K562 (cell line): ENCODE measurements around the gene HOXC12. TPM values are rescaled to one million over a fixed set of nuclear protein-coding genes. Genes with fewer than 3 reads are reported as not detected.

Source experiments
- ATAC-seq: fragments of 200-7000 bp; cut with Tn5 transposase; 3 replicates; pipeline ENCODE4 v1.9.1; 2020; ENCODE audit warnings: moderate library complexity
- BruUV-seq: library from RNA; stranded (reverse); fragments of 400-500 nt; replicated peaks from 2 replicates; lab custom pipeline; 2021; lab: Mats Ljungman, UMichigan
- CTCF ChIA-PET: fragments of 300-600 bp; formaldehyde crosslinking; extraction: SDS; loops from one replicate; lab custom pipeline; 2021; ENCODE audit warnings: low intra/inter-chr PET ratio; lab: Yijun Ruan, JAX
- POLR2A ChIA-PET: fragments of 300-600, 350-650 bp; sonication (Branson Sonifier 250); formaldehyde crosslinking; extraction: SDS; loops from one replicate; lab custom pipeline; 2021; ENCODE audit warnings: antibody characterized with exemption, inconsistent platforms; lab: Yijun Ruan, JAX
- DNase-seq, 4 experiments: peaks; one replicate each; pipeline versions ENCODE4 v3.0.0 to v3.0.0-alpha.2; 2011 to 2018; ENCODE audit warnings: low spot score in 3 of 4, mixed read lengths in 3 of 4; ENCODE audit errors: extremely low read depth in 1 of 4
- FAIRE-seq: peaks from 2 replicates; lab custom pipeline; 2011; peaks lifted over from hg19 to GRCh38; lab: Jason Lieb, UNC
- H2AFZ ChIP-seq: 2 replicates; pipeline ENCODE4 v1.6.0; 2011; ENCODE audit warnings: low read depth, low read length, control low read depth, inconsistent platforms
- H3K27ac ChIP-seq: fragments of 200-600 bp; 3 replicates; pipeline ENCODE4 v1.8.0; 2011; ENCODE audit warnings: low read depth, mild to moderate bottlenecking, control low read depth, inconsistent platforms, low read length, moderate library complexity, mixed read lengths; ENCODE audit errors: extremely low read depth
- H3K27me3 ChIP-seq, 2 experiments: fragments of 300-600 bp in 1 of 2; 2 replicates in 1 of 2; 3 replicates in 1 of 2; pipeline versions ENCODE4 v1.6.0 to v1.8.0; 2011; ENCODE audit warnings: inconsistent platforms in 2 of 2, low read length in 2 of 2, mild to moderate bottlenecking in 1 of 2, mixed read lengths in 1 of 2, moderate library complexity in 1 of 2; ENCODE audit not compliant: control insufficient read depth in 2 of 2, insufficient read depth in 2 of 2
- H3K36me3 ChIP-seq: fragments of 300-600 bp; 3 replicates; pipeline ENCODE4 v1.8.0; 2011; ENCODE audit warnings: mild to moderate bottlenecking, low read length, inconsistent platforms; ENCODE audit not compliant: control insufficient read depth, insufficient read depth
- H3K4me1 ChIP-seq, 2 experiments: fragments of 200-600 bp in 1 of 2; replicated peaks in 1 of 2; 2 replicates in 1 of 2; 3 replicates in 1 of 2; pipeline versions ENCODE4 v1.5.1 to v1.8.0; 2011; ENCODE audit warnings: inconsistent platforms in 2 of 2, low read length in 2 of 2, mild to moderate bottlenecking in 1 of 2, mixed read lengths in 1 of 2, moderate library complexity in 1 of 2; ENCODE audit not compliant: control insufficient read depth in 2 of 2, insufficient read depth in 2 of 2
- H3K4me2 ChIP-seq: 2 replicates; pipeline ENCODE4 v1.6.1; 2011; ENCODE audit warnings: low read length, control low read depth, inconsistent platforms, mixed read lengths; ENCODE audit not compliant: insufficient read depth
- H3K4me3 ChIP-seq: fragments of 200-600 bp; sonication (generic), shearing (Covaris generic); 2 replicates; pipeline ENCODE4 v1.5.1; 2016; ENCODE audit warnings: control low read depth, inconsistent platforms
- H3K79me2 ChIP-seq: fragments of 200-600 bp; 3 replicates; pipeline ENCODE4 v1.8.0; 2011; ENCODE audit warnings: low read length, inconsistent platforms; ENCODE audit not compliant: control insufficient read depth, insufficient read depth
- H3K9ac ChIP-seq, 2 experiments: 2 replicates each; pipeline versions ENCODE4 v1.6.0 to v1.6.1; 2011; ENCODE audit warnings: low read depth in 2 of 2, low read length in 2 of 2, control low read depth in 1 of 2, inconsistent platforms in 1 of 2, mild to moderate bottlenecking in 1 of 2, mixed read lengths in 1 of 2; ENCODE audit not compliant: insufficient read depth in 1 of 2
- H3K9me1 ChIP-seq: one replicate; pipeline ENCODE4 v1.6.0; 2011; ENCODE audit warnings: inconsistent platforms, mild to moderate bottlenecking, low read length, moderate library complexity; ENCODE audit not compliant: control insufficient read depth, insufficient read depth
- H3K9me3 ChIP-seq: replicated peaks from 2 replicates; pipeline ENCODE4 v1.5.1; 2011; ENCODE audit warnings: low read depth, low read length, inconsistent platforms; ENCODE audit not compliant: control insufficient read depth, insufficient read depth
- H4K20me1 ChIP-seq: replicated peaks from 2 replicates; pipeline ENCODE4 v1.6.1; 2011; ENCODE audit warnings: low read length, inconsistent platforms, mixed read lengths; ENCODE audit not compliant: control insufficient read depth, insufficient read depth
- ARID2 ChIP-seq: fragments of 450-650 bp; IDR thresholded peaks from 2 replicates; pipeline ENCODE4 v1.6.1; 2017; ENCODE audit warnings: antibody characterized with exemption, mild to moderate bottlenecking
- IFI16 ChIP-seq: fragments of 250-450 bp; sonication (Bioruptor Pico); IDR thresholded peaks from 2 replicates; pipeline ENCODE4 v2.1.2; 2022; ENCODE audit warnings: mild to moderate bottlenecking, inconsistent platforms
- KLF16 ChIP-seq: IDR thresholded peaks from 2 replicates; pipeline ENCODE4 v1.6.1; 2016; ENCODE audit warnings: antibody characterized with exemption
- SLC30A9 ChIP-seq: fragments of 250-450 bp; sonication (Bioruptor Pico); IDR thresholded peaks from 2 replicates; pipeline ENCODE4 v1.8.0; 2022; ENCODE audit warnings: mild to moderate bottlenecking, moderate library complexity
- ZNF175 ChIP-seq: fragments of 200-800 bp; sonication (Bioruptor generic); IDR thresholded peaks from 2 replicates; pipeline ENCODE4 v1.6.1; 2016; ENCODE audit warnings: low read depth, mild to moderate bottlenecking, missing genetic modification characterization, missing compliant biosample characterization
- WGBS: fragments of 100-300 bp; shearing (Covaris generic); methylation state at CpG from one replicate; pipeline ENCODE4 v1.1.6; 2016; ENCODE audit warnings: low coverage, mixed read lengths; ENCODE audit not compliant: insufficient coverage; ENCODE audit errors: missing lambda C conversion rate; 5-methylcytosine and 5-hydroxymethylcytosine counted together
- in situ Hi-C: fragments of 300-500 bp; cut with MboI; formaldehyde crosslinking; loops from 4 replicates; pipeline ENCODE4 v1.15.0; 2018; ENCODE audit warnings: inconsistent platforms, mixed read lengths
- intact Hi-C: fragments of 100-400 bp; cut with micrococcal nuclease; formaldehyde crosslinking; loops from 2 replicates; pipeline ENCODE4 v1.14.2; 2022
- polyA plus RNA-seq, 8 experiments: library from polyadenylated mRNA; depleted of rRNA in 4 of 8; stranded (reverse) in 5 of 8; unstranded in 3 of 8; fragments of >200 nt; fragmentation: Nextera tagmentation in 2 of 8; fragmentation: Illumina TruSeq in 1 of 8; extraction: Ambion mirVana in 2 of 8; extraction: Trizol in 1 of 8; gene quantifications; 2 replicates each; pipeline versions ENCODE4 v1.2.1 to v1.2.3, GENCODE V29; 2011 to 2014; ENCODE audit warnings: inconsistent platforms in 1 of 8, missing spikeins in 1 of 8
- total RNA-seq, 7 experiments: library from RNA; depleted of rRNA in 6 of 7; stranded (reverse); fragments of >200 nt in 6 of 7; fragmentation: Illumina TruSeq in 2 of 7; extraction: Trizol in 2 of 7; gene quantifications; 2 replicates each; pipeline versions ENCODE4 v1.2.1 to v1.2.3, GENCODE V29; 2011 to 2021; ENCODE audit warnings: low replicate concordance in 1 of 7
- TF ChIP-seq, protein P1 (sequence below), 3 experiments: IDR thresholded peaks in 2 of 3; conservative IDR thresholded peaks in 1 of 3; 2 replicates each; pipeline ENCODE4 v1.5.1; 2011 to 2012; ENCODE audit warnings: low read length in 3 of 3, mild to moderate bottlenecking in 3 of 3, control low read depth in 2 of 3, improper control_type of control experiment in 1 of 3, inconsistent platforms in 1 of 3, low read depth in 1 of 3, mixed read lengths in 1 of 3, moderate library complexity in 1 of 3; ENCODE audit not compliant: insufficient read depth in 2 of 3
- TF ChIP-seq, protein P2 (sequence below), 2 experiments: IDR thresholded peaks; 2 replicates each; pipeline ENCODE4 v1.6.1; 2012; ENCODE audit warnings: improper control_type of control experiment in 2 of 2, low read depth in 2 of 2, low read length in 2 of 2, borderline replicate concordance in 1 of 2

HOXC12 gene
- total and polyA plus RNA-seq, 9 of the 15 experiments (the other 6 are each of a cell fraction or from before 2014, with no cell fraction given): 0.04 to 0.36 (median 0.11) TPM; not detected in 1

DNA sequence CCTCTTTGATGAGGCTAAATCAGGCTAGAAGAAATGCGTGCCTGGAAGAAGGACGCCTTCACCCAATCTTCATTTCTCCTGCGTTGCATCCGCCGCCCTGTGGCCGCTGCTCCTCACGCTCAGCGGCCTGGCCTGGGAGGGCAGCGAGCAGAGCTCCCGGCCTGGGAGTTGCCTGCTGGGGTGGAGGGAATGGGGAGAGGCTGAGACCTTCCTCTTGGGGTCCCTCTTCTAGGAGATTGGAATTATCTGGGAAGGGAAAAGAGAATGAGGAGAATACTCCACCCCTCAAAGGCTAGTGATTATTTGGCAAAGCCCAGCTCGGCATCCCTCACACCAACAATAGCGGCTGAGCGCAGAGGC is 2.4 kb upstream of the HOXC12 start:
- peak in 1 of 4 experiments; percentile 26 for DNase-seq
- Histone ChIP-seq H3K9me3 (no peaks in the 10 kb centered on the region), H3K27ac (no peak overlapping the region), H3K4me3 (no peak overlapping the region), H3K4me1 (peaks cover 12 to 47% of the 10 kb centered on the region in 2 experiments; a peak in 4 of 5 replicates), H3K79me2 (no peaks in the 10 kb centered on the region), H3K9me1 (no peaks in the 10 kb centered on the region), H3K36me3 (no peaks in the 10 kb centered on the region)
- ChIA-PET CTCF (no interaction called here), POLR2A (interaction anchor here (0.7 to 1.5 kb wide), 5 partner anchors 11 to 182 kb away, joined by 3 to 4 read pairs (median 3); no protein-coding TSS in a partner anchor)
- WGBS: 18% methylated on average over 13 of the region's 13 CpGs
- ATAC-seq: peak; percentile 29; the same call in 1 of the 3 replicates
- FAIRE-seq: no peak
- in situ Hi-C loops: no loop called here
- BruUV-seq: no TSS peak
- no peak for TF ChIP-seq KLF16
- no peak for TF ChIP-seq SLC30A9 (CRISPR knock-in tag)
- TF ChIP-seq, protein P1, sequence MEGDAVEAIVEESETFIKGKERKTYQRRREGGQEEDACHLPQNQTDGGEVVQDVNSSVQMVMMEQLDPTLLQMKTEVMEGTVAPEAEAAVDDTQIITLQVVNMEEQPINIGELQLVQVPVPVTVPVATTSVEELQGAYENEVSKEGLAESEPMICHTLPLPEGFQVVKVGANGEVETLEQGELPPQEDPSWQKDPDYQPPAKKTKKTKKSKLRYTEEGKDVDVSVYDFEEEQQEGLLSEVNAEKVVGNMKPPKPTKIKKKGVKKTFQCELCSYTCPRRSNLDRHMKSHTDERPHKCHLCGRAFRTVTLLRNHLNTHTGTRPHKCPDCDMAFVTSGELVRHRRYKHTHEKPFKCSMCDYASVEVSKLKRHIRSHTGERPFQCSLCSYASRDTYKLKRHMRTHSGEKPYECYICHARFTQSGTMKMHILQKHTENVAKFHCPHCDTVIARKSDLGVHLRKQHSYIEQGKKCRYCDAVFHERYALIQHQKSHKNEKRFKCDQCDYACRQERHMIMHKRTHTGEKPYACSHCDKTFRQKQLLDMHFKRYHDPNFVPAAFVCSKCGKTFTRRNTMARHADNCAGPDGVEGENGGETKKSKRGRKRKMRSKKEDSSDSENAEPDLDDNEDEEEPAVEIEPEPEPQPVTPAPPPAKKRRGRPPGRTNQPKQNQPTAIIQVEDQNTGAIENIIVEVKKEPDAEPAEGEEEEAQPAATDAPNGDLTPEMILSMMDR (IDR thresholded peaks at IDR 0.05 in 2 of 3, conservative IDR thresholded peaks at IDR 0.05 in 1 of 3; ENCODE audit: insufficient read depth in 2 of 3, low read depth in 1 of 3, low read length in 3 of 3): 0 out of 6 replicates have a peak, but pooled peaks of 1 of the 3 experiments have one; percentile 21
- TF ChIP-seq ARID2: no peak
- TF ChIP-seq, protein P2, sequence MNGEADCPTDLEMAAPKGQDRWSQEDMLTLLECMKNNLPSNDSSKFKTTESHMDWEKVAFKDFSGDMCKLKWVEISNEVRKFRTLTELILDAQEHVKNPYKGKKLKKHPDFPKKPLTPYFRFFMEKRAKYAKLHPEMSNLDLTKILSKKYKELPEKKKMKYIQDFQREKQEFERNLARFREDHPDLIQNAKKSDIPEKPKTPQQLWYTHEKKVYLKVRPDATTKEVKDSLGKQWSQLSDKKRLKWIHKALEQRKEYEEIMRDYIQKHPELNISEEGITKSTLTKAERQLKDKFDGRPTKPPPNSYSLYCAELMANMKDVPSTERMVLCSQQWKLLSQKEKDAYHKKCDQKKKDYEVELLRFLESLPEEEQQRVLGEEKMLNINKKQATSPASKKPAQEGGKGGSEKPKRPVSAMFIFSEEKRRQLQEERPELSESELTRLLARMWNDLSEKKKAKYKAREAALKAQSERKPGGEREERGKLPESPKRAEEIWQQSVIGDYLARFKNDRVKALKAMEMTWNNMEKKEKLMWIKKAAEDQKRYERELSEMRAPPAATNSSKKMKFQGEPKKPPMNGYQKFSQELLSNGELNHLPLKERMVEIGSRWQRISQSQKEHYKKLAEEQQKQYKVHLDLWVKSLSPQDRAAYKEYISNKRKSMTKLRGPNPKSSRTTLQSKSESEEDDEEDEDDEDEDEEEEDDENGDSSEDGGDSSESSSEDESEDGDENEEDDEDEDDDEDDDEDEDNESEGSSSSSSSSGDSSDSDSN (IDR thresholded peaks at IDR 0.05; ENCODE audit: borderline replicate concordance in 1 of 2, low read depth in 2 of 2, low read length in 2 of 2): 0 out of 4 replicates have a peak, but pooled peaks of 1 of the 2 experiments have one; percentile 36
- TF ChIP-seq IFI16 (CRISPR knock-in tag): no peak
- TF ChIP-seq ZNF175 (CRISPR knock-in tag): no peak
- TF ChIP-seq, all 486 proteins: peak for 2
- H3K27me3 ChIP-seq: peaks cover 53 to 68% of the 10 kb centered on the region in 2 experiments
- H4K20me1 ChIP-seq: peaks cover 7% of the 10 kb centered on the region
- H3K9ac ChIP-seq: no peak overlapping the region
- H2AFZ ChIP-seq: no peak overlapping the region
- intact Hi-C loops: loop anchor here (1.0 kb wide), 1 partner anchor 185 kb away; no protein-coding TSS in a partner anchor
- no peak overlapping the region for H3K4me2 ChIP-seq
